K562 (cell line): ENCODE measurements around the gene CCT7.

ENCODE experiments used
- GABPA ChIP-seq: fragments of 200-800 bp; sonication (Bioruptor generic); conservative IDR thresholded peaks from 2 replicates; pipeline ENCODE4 v1.6.1; 2016; ENCODE audit warnings: low read depth, missing genetic modification characterization, missing compliant biosample characterization
- MAZ ChIP-seq, 2 experiments: fragments of 450-650 bp in 1 of 2; sonication (generic) in 1 of 2; formaldehyde crosslinking; IDR thresholded peaks in 1 of 2; conservative IDR thresholded peaks in 1 of 2; 2 replicates each; pipeline versions ENCODE4 v1.4.0 to v1.5.0; 2020; ENCODE audit warnings: mild to moderate bottlenecking in 1 of 2, missing genetic modification reagents in 1 of 2
- NFIC ChIP-seq: fragments of 450-650 bp; IDR thresholded peaks from 2 replicates; pipeline ENCODE4 v1.6.1; 2017; ENCODE audit warnings: mild to moderate bottlenecking, inconsistent platforms
- REST ChIP-seq, 2 experiments: fragments of 450-650 bp; formaldehyde crosslinking in 1 of 2; IDR thresholded peaks; 2 replicates each; pipeline versions ENCODE4 v1.4.0 to v1.6.1; 2014 to 2020; ENCODE audit warnings: mild to moderate bottlenecking in 2 of 2, borderline replicate concordance in 1 of 2, low read depth in 1 of 2
- SLC30A9 ChIP-seq: fragments of 250-450 bp; sonication (Bioruptor Pico); IDR thresholded peaks from 2 replicates; pipeline ENCODE4 v1.8.0; 2022; ENCODE audit warnings: mild to moderate bottlenecking, moderate library complexity
- ZNF639 ChIP-seq, 2 experiments: fragments of 200-800 bp in 1 of 2; sonication (Bioruptor generic) in 1 of 2; sonication (generic) in 1 of 2; formaldehyde crosslinking in 1 of 2; IDR thresholded peaks in 1 of 2; conservative IDR thresholded peaks in 1 of 2; 2 replicates each; pipeline versions ENCODE4 v1.5.0 to v1.6.1; 2016 to 2020; ENCODE audit warnings: missing compliant biosample characterization in 1 of 2, missing genetic modification characterization in 1 of 2, missing genetic modification reagents in 1 of 2

DNA sequence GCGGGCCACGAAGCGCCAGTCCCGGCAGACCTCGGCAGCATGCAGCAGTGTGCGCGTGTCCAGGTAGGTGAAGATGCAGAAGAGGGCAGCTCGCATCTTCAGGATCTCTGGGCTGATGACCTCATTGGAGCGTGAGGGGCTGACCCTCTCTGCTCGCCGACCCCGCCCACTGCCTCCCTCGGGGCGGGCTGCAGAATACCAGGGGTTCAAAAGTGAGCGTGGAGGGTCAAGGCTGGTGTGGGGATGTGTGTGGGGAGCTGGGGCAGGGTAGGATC lies 30.2 kb downstream of the CCT7 start:
- TF ChIP-seq SLC30A9 (CRISPR knock-in tag) = no peak
- TF ChIP-seq NFIC = no peak
- TF ChIP-seq ZNF639 (CRISPR knock-in tag; conservative IDR thresholded peaks at IDR 0.05 in 1 of 2, IDR thresholded peaks at IDR 0.05 in 1 of 2) = no peak
- no peak for TF ChIP-seq MAZ (CRISPR knock-in tag; conservative IDR thresholded peaks at IDR 0.05 in 1 of 2, IDR thresholded peaks at IDR 0.05 in 1 of 2)
- no peak for TF ChIP-seq REST (IDR thresholded peaks at IDR 0.05; ENCODE audit: borderline replicate concordance)
- TF ChIP-seq REST (CRISPR knock-in tag; IDR thresholded peaks at IDR 0.05; ENCODE audit: low read depth) = no peak
- no peak for TF ChIP-seq GABPA (tag)
